Activated CD4-positive, alpha-beta T cell treated with anti-CD3 and anti-CD28 coated beads, Interleukin-2, amount 10 ng/mL, durations not matched to agents 24 days and 14 days (primary cell): ENCODE results near the gene RHBDD2. TPM values are rescaled to one million over a fixed set of nuclear protein-coding genes. Genes with fewer than 3 reads are reported as not detected.

Source experiments
- DNase-seq: peaks from one replicate; pipeline ENCODE4 v3.0.0; 2022
- H3K27ac Mint-ChIP-seq: one replicate; pipeline ENCODE4 v1.8.0; 2022; ENCODE audit warnings: mild to moderate bottlenecking, mixed read lengths
- H3K27me3 Mint-ChIP-seq: one replicate; pipeline ENCODE4 v1.8.0; 2022; ENCODE audit warnings: mixed read lengths
- H3K36me3 Mint-ChIP-seq: one replicate; pipeline ENCODE4 v1.8.0; 2022; ENCODE audit warnings: low read depth, mild to moderate bottlenecking, mixed read lengths
- H3K4me1 Mint-ChIP-seq: one replicate; pipeline ENCODE4 v1.8.0; 2021; ENCODE audit warnings: mixed read lengths
- H3K4me3 Mint-ChIP-seq: one replicate; pipeline ENCODE4 v1.8.0; 2022; ENCODE audit warnings: mild to moderate bottlenecking, moderate library complexity, mixed read lengths
- H3K9me3 Mint-ChIP-seq: one replicate; pipeline ENCODE4 v1.8.0; 2021; ENCODE audit warnings: mixed read lengths
- intact Hi-C: fragments of 100-400 bp; cut with micrococcal nuclease; formaldehyde crosslinking; loops from one replicate; pipeline ENCODE4 v1.15.1; 2023
- total RNA-seq: library from RNA; stranded (reverse); gene quantifications from 2 replicates; pipeline ENCODE4 v1.2.3, GENCODE V29; 2022

Gene RHBDD2
- total RNA-seq, 1 donor from 2014 or later, result 49.2 TPM

- H3K27me3 Mint-ChIP-seq, result no peaks in the 10 kb centered on the region
- DNase-seq, result no peak
- H3K4me1 Mint-ChIP-seq, result peaks cover 15% of the 10 kb centered on the region
- H3K9me3 Mint-ChIP-seq, result no peaks in the 10 kb centered on the region
- no peak overlapping the region for H3K4me3 Mint-ChIP-seq
- H3K36me3 Mint-ChIP-seq, result peaks cover 13% of the 10 kb centered on the region
- intact Hi-C loops, result no loop called here
- H3K27ac Mint-ChIP-seq, result no peak overlapping the region
These were observed 47.0 kb downstream of the RHBDD2 start for GRCh38 chr7:75925717-75926435.

GRCh38 chr7:75928568-75928914 lies 49.7 kb downstream of the RHBDD2 start:
- intact Hi-C loops, result no loop called here
- Mint-ChIP-seq H3K4me3 (no peak overlapping the region), H3K9me3 (no peaks in the 10 kb centered on the region), H3K36me3 (peaks cover 10% of the 10 kb centered on the region), H3K27me3 (no peaks in the 10 kb centered on the region), H3K27ac (peak overlapping the region; percentile 72), H3K4me1 (peaks cover 13% of the 10 kb centered on the region)
- DNase-seq, result peak; percentile 78

- H3K9me3 Mint-ChIP-seq, result no peaks in the 10 kb centered on the region
- intact Hi-C loops, result no loop called here
- no peak overlapping the region for H3K4me3 Mint-ChIP-seq
- no peaks in the 10 kb centered on the region for H3K27me3 Mint-ChIP-seq
- peaks cover 8% of the 10 kb centered on the region for H3K4me1 Mint-ChIP-seq
- DNase-seq, result no peak
- no peak overlapping the region for H3K27ac Mint-ChIP-seq
- H3K36me3 Mint-ChIP-seq, result peaks cover 16% of the 10 kb centered on the region
These were observed 52.8 kb downstream of the RHBDD2 start for GRCh38 chr7:75931680-75932079.

- Mint-ChIP-seq H3K9me3 (no peaks in the 10 kb centered on the region), H3K27me3 (no peaks in the 10 kb centered on the region), H3K4me3 (no peak overlapping the region), H3K27ac (no peak overlapping the region), H3K36me3 (peaks cover 6% of the 10 kb centered on the region), H3K4me1 (no peaks in the 10 kb centered on the region)
- intact Hi-C loops, result no loop called here
- no peak for DNase-seq
These were observed 59.3 kb downstream of the RHBDD2 start for GRCh38 chr7:75937958-75938786.

Other genes starting within 250 kb of the RHBDD2 start
- 2.1 and 4.1 TPM in 2 replicates for gene HIP1, start 140.1 kb upstream of the RHBDD2 start, total RNA-seq
- not detected in 2 replicates for gene CCL26, start 106.8 kb upstream of the RHBDD2 start, total RNA-seq
- not detected in 2 replicates for gene CCL24, start 65.2 kb upstream of the RHBDD2 start, total RNA-seq
- 69.4 and 75.0 TPM in 2 replicates for gene POR, start 36.1 kb downstream of the RHBDD2 start, total RNA-seq
- gene TMEM120A, start 115.6 kb downstream of the RHBDD2 start, total RNA-seq, result 36.1 and 38.2 TPM in 2 replicates
- gene STYXL1, start 169.0 kb downstream of the RHBDD2 start, total RNA-seq, result 30.9 and 33.6 TPM in 2 replicates
- gene MDH2, start 169.1 kb downstream of the RHBDD2 start, total RNA-seq, result 291 and 293 TPM in 2 replicates